IPS-NIHi7 (cell line): ENCODE measurements around the gene CHMP1A.
A peak's percentile ranks its signal among the peaks of the same experiment; 100 is the strongest.
"Not testable (repeated sequence)": the region's sequence is repeated elsewhere in the genome, so short reads cannot be mapped to it uniquely, and the experiment has no call there.

Experiments
- DNase-seq: peaks from one replicate; pipeline ENCODE4 v3.0.0; 2012; ENCODE audit warnings: mixed read lengths; ENCODE audit errors: extremely low spot score

Gene CHMP1A

GRCh38 chr16:89657442-89658220 lies at the start of gene CHMP1A, which contains the start of gene SPATA33:
Gene CHMP1A, minus strand, starts transcription at chr16:89657708. Its CDS starts 120 bp downstream, at chr16:89657588.
Gene SPATA33, plus strand, starts transcription at chr16:89657836. Its CDS starts 76 bp downstream, at chr16:89657912.
- peak; percentile 99 for DNase-seq

- DNase-seq: no peak
Observed at GRCh38 chr16:89706518-89707260, 49.2 kb upstream of the CHMP1A start.

- DNase-seq: no peak
Observed at GRCh38 chr16:89705006-89705405, 47.5 kb upstream of the CHMP1A start.

- no peak for DNase-seq
Observed at GRCh38 chr16:89704281-89704680, 46.8 kb upstream of the CHMP1A start.

DNA sequence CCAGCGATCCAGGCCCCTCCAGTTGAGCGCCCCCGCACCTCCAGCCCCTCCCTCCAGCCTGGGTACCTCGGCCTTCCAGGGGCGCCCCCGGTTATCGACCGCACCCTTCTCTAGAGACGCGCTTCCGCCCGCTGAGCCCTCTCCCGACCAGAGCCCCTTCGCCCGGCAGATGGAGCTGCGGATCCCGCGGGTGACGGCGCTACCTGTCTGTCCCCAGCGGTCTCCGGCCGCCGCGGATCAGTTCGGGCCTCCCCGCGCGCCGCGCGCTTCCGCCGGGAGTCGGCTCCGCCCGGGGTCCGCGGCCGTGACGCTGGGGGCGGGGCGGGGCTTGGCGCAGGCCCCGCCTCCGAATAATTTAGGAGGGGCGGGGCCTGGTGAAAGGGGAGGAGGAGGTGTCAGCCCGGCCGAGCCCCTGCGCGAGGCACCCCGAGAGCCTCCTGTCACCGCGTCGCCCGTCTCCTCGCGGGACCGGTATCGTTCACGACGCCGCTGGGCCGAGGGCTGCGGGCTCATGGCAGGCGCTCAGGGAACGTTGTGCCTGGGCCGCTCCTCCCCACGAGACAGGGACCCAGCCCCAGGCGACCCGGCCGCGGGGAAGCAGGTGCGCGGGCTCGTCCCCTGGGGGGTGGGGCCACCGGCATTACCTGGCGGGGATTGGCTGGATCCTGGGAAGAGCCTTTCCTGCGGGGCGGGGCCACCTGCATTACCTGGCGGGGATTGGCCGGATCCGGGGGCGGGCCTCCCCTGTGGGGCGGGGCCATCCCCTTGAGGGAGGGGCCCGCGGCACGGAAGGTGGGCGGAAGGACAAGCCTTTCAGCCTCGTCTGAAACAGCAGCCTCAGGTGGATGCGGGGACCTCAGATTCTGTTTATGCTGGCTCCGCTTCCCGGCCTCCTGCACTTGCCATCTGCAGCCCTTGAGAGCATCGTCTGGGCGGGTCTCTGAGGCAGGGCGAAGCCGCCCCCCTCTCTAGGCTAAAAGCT lies 44.2 kb upstream of the CHMP1A start, which contains the start of gene SPATA2L:
Gene SPATA2L, minus strand, starts transcription at position 281 of the 982 bp plus-strand sequence. CDS start 473 bp downstream, outside the sequence.
- peak; percentile 96 for DNase-seq

DNA sequence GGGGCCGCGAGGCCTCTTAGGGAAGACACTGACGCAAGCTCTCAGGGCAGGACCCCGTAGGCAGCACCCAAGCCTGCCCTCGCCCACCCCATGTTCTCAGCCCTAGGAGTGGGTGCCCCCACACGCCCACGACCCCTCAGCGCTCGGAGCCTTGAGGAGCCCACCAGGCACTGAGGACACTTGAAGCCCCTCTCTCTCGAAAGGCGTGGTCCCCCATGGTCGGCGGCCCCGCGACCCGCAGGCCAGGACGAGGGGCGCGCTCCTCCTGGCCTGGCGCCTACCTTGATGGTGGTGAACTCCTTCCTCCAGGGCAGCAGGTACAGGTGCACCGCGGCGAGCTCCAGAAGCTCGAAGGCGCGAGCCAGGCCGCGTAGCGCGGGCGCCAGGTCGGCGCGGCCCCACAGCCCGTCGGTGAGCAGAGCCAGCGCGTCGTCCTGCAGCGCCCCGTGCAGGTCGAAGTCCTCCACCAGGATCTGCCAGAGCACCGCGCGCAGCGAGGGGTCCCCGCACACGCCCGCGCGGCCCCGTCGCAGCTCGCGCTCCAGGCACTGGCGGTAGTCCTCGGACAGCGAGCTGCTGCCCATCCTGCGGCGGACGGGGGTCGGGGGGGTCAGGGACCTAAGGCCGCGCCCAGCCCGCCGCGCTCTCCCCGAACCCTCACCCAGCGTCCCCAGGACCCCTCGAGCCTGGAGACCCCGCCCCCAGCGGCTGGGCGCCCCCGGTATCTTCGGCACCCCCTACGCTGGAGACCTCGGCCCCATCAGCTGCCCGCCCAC lies 43.3 kb upstream of the CHMP1A start:
- peak; percentile 60 for DNase-seq

GRCh38 chr16:89700100-89700648 lies 42.7 kb upstream of the CHMP1A start:
- DNase-seq: peak; percentile 97

- DNase-seq: not testable (repeated sequence)
Observed at GRCh38 chr16:89699629-89700099, 42.2 kb upstream of the CHMP1A start.

DNA sequence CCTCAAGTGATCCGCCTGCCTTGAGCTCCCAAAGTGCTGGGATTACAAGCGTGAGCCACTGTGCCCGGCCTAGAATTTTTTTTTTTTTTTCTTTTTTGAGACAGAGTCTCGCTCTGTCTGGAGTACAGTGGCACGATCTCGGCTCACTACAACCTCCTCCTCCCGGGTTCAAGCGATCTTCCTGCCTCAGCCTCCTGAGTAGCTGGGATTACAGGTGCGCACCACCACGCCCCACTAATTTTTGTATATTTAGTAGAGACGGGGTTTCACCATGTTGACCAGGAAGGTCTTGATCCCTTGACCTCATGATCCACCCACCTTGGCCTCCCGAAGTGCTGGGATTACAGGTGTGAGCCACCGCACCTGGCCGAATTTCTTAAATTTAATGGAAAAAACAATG lies 41.2 kb upstream of the CHMP1A start:
- DNase-seq: not testable (repeated sequence)

DNA sequence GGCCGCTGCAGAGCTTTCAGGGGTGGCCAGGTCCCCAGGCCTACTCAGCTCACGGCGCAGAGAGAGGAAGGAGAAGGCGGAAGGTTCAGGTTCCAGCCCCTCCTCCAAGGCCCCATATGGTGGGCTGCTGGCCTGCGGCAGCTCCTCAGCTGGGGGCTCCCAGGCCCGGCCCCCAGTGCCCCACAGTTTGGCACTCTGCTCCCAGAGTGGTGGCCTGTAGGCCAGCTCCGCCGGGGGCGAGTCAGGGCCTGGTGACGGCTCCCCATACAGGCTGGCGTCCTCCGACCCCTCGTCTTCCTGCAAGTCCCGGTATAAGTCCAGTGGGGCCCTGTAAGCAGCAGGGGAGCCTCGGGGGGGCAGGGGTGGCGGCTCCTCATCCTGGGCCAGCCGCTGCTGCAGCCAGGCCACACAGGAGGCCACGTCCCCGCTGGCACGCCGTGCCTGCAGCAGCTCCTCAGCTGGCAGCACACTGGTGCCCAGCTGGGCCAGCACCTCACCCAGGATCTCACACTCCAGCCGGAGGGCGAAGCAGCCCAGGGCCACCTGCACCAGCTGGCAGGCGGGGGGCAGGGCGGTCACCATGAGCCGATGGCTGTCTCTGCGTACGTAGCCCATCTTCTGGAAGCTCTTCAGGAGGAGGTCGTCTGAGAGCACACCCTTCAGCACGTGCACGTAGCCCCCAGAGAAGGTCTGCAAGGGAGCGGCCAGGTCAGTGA lies 40.3 kb upstream of the CHMP1A start:
- no peak for DNase-seq

DNA sequence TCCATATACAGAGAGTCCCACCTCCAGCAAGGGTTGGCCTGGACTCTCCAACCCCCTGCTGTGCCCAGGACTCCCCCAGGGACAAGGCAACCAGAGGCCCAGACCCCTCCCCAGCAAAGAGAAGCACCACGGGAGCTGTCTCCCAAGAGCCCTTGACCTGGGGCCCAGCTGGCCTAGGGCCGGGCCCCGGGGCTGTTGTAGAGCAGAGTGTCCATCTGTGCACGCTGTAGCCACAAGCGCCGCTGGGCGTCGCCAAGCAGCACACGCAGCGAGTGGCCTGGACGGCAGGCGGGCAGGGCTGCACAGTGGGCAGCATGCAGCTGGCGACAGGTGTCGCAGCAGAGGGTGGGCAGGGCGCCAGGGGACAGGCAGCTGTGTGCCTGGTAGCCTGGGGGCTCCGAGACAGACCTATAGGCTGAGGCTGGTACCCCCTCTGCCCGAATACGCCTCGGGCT lies 39.7 kb upstream of the CHMP1A start:
- DNase-seq: no peak

DNA sequence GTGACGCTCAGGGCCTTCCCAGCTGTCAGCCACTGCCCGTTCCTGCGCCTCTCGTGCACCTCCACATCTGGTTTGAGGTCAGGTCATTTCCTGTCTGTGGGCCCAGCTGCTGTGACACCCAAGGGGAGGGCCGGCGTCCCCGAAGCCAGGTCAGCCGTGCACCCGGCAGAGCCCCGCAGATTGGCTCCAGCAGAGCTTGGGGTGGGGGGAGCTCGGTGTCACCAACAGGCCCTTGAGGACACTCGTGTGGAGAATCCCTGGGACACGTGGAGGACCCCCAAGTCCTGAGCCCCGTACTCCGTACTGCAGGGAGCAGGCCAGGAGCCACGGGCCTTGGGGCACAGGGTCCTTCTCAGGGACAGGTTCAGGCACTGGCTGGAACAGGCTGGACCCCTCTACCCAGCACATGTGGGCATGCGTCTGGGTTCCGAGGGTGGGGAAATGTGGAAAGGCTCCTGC lies 39.2 kb upstream of the CHMP1A start:
- DNase-seq: no peak

DNA sequence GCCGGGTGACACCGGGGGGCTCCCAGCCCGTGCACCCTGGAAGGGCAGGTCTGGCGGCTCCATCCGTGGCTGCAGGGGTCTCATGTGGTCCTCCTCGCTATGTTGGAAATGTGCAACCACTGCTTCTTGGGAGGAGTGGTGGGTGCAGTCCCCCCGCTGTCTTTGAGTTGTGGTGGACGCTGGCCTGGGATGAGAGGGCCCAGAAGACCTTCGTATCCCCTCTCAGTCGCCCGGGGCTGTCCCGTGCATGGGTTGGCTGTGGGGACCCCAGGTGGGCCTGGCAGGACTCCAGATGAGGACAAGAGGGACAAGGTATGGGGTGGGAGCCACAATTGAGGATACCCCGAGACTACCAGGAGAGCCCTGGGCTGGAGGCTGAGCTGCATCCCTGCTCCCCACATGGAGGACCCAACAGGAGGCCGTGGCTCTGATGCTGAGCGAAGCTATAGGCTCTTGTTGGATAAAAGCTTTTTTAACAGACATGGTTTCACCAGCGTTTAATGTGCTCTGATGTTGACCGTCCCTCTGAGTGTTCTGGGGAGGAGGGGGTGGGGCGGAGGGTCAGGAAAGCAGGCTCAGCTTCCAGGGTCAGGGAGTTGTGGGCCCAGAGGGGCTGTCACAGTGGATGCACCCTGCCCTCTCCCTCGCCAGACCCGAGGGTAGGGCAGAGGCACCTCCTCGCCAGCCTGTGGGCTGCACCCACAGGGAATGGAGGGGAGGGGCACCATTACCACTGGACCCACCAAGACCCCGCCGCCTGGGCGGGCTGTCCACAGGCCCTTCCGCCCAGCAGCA lies 38.6 kb upstream of the CHMP1A start:
- no peak for DNase-seq

DNA sequence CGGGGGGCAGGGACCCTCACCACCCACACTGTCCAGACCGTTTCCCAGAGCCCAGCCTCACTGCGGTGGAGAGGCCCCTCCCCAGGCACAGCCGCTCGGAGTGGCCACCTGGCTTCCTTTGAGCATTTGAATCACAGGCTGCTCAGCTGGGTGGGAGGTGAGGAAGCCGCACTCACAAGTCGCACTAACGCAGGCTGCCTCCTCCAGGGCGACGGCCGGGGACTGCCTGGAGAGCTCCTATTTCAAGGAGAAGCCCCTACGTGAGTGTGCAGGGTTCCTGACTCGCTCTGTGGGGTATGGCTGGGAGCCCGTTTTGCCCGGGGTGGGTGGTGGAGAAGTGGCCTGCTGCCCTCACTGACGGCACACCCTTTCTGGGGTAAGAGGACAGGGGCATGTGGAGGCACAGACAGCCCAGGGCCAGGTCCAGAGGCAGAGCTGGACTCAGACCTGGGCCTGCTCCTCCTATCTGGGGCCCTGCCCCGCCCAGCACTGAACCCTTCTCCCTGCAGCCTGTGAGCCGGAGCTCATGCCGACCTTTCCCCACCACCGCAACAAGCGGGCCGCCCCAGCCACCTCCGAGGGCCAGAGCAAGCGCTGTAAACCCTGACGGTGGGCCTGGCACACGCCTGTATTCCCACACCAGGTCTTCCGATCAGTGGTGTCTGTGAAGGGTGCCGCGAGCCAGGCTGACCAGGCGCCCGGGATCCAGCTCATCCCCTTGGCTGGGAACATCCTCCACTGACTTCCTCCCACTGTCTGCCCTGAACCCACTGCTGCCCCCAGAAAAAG lies 37.8 kb upstream of the CHMP1A start:
- no peak for DNase-seq

DNA sequence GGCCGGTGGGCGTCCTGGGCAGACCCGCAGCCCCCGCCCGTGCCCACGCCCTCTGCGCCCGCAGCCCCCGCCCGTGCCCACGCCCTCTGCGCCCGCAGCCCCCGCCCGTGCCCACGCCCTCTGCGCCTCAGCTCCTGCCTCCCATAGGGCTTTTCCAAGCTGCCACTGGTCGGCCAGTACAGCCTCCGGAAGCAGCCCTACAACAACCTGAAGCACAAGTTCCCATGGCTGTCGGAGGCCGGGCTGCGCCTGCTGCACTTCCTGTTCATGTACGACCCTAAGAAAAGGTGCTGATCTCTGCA lies 37.2 kb upstream of the CHMP1A start:
- not testable (repeated sequence) for DNase-seq

GRCh38 chr16:89693931-89694783 lies 36.6 kb upstream of the CHMP1A start:
- DNase-seq: no peak

DNA sequence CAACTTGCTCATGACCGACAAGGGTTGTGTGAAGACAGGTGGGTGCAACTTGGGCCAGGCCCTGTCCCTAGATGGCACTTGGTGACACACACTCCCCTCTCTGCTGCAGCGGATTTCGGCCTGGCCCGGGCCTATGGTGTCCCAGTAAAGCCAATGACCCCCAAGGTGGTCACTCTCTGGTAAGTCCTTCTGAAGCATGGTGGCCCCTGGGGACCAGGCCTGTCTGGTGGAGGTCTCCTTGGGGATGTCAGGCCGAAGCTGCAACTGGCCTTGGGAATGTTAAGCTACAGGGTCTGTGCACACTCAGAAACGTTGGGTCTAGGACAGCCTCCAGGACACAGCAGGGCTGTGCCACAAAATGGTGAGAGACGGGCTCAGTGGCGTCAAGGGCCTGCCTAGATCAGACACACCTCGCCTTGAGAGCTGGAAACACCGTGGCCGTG lies 35.8 kb upstream of the CHMP1A start:
- DNase-seq: no peak
